Activated CD4-positive, CD25-positive, alpha-beta regulatory T cell treated with anti-CD3 and anti-CD28 coated beads, Interleukin-2, amount 50 U/mL, for 24 hours (primary cell): Measurements from ENCODE around the gene GAK.
"Not testable (repeated sequence)": the region's sequence is repeated elsewhere in the genome, so short reads cannot be mapped to it uniquely, and the experiment has no call there.

Experiments used
- ATAC-seq, 2 donors: fragments of 150-1000 bp; cut with Tn5 transposase; one replicate each; pipeline ENCODE4 v1.10.0; 2021; ENCODE audit warnings: mild to moderate bottlenecking in 1 of 2, moderate library complexity in 1 of 2

GAK gene

DNA sequence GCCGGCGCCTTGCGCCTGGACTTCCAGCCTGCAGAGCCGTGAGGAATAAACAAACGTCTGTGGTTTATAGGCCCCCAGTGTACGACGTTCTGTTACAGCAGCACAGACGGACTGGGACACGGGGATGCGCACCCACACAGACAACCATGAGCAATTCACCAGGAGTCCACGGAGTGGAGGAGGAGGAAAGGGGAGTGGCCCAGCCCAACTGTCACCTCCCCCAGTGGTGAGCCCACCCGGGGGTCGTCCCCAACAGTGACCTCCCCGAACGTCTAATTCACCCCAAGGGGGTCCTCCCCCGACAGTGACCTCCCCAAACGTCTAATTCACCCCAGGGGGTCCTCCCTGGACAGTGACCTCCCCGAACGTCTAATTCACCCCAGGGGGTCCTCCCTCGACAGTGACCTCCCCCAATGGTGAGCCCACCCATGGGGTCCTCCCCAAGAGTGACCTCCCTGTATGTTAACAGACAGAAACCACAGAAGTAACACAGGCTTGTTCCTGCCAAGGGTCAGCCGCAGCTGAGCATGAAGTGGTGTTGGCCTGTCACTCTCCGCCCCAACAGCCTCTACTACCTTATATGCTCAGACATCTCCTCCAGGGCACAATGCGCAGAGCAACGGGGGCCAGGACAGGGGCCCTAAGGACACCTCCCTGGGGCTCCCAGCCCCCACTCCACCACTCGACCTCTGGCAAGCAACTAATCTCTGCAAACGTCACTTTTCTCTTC, 6.2 kb downstream of the GAK start:
- ATAC-seq = no peak

DNA sequence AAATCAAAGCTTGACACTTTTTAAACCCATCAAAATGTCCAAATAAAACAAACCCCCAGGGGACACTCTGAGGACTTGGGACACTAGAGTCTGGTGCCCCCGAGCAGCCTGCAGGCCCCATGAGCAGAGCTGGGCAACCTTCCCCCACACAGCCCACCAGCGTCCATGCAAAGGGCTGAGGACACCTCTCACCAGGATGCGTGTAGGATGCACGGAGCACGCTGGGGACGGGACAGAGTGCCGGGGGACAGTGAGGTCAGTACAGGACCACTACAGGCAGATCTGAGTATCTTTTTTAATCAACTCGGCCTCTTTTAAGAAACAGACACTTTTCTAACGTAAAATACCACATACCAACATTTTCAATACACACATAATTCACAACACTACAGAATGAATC, 6.9 kb downstream of the GAK start:
- no peak for ATAC-seq

DNA sequence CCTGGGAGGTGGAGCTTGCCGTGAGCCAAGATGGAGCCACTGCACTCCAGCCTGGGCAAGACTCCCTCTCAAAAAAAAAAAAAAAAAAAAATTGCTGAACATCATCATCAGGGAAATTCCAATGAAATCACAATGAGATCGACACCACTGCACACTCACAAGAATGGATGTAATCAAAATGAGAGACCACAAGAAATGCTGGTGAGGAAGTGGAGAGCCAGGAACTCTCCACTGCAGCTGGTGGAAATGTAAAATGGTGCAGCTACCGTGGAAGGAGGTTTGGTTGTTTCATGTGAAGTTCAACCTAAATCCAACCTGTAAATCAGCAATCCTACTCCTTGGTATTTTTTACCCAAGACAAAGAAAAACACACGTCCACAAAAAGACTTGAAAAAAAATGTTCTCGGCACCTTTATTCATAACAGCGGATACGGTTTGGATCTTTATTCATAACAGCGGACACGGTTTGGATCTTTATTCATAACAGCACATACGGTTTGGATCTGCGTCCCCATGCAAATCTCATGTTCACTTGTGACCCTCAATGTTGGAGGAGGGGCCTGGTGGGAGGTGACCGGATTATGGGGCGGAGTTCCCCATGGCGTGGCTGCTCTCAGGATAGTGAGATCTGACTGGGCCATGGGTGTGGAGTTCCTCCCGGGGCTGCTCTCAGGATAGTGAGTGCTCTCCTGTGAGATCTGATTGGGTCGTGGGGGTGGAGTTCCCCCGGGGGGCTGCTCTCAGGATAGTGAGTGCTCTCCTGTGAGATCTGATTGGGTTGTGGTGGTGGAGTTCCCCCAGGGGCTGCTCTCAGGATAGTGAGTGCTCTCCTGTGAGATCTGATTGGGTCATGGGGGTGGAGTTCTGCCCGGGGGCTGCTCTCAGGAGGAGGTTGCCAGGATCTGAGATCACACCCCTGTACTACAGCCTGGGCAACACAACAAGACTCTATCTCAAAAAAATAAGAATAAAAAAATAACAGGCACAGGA, 7.7 kb downstream of the GAK start:
- ATAC-seq = peak; percentile 59 to 62

DNA sequence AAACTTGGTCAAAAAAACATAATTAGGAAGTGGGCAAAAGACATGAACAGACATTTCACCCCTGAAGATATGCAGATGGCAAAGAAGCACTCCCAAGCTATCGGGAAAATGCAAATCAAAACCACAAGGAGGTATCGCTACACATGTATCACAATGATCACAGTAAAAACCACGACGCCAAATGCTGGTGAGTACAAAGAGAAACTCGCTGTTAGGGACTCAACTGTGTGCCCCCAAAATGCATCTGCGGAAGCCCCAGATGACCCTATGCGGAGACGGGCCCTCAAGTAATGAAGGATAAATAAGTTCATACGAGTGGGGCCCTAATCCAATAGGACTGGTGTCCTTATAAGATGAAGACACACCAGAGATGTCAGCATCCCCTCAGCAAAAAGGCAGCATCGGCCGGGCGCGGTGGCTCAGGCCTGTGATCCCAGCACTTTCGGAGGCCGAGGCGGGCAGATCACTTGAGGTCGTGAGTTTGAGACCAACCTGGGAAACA, 10.2 kb downstream of the GAK start:
- peak; percentile 47 to 67 for ATAC-seq

DNA sequence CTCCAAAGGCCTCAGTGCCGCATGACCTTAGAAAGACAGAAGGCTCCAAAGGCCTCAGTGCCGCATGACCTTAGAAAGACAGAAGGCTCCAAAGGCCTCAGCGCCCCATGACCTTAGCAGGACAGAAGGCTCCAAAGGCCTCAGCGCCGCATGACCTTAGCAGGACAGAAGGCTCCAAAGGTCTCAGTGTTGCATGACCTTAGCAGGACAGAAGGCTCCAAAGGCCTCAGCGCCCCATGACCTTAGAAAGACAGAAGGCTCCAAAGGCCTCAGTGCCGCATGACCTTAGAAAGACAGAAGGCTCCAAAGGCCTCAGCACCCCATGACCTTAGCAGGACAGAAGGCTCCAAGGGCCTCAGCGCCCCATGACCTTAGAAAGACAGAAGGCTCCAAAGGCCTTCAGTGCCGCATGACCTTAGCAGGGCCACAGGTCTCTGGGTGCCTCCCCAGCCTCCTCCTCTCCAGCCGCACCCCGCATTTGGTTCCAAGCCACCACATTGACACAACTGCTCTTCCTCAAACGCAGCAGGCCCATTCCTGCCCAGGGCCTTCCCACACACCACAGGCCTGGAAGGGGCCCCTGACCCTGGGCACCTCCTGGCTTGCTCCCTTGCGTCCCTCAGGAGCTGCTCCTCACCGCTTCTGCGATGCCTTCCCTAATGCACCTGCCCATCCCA, 13.0 kb downstream of the GAK start:
- not testable (repeated sequence) for ATAC-seq

DNA sequence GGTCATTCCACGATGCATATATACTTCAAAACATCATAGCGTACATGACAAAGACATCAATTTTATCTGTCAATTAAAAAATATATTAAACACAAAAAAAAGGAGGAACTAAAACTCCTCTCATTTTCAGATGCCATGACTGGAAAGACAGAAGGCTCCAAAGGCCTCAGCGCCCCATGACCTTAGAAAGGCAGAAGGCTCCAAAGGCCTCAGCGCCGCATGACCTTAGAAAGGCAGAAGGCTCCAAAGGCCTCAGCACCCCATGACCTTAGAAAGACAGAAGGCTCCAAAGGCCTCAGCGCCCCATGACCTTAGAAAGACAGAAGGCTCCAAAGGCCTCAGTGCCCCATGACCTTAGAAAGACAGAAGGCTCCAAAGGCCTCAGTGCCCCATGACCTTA, 13.5 kb downstream of the GAK start:
- ATAC-seq = not testable (repeated sequence)

DNA sequence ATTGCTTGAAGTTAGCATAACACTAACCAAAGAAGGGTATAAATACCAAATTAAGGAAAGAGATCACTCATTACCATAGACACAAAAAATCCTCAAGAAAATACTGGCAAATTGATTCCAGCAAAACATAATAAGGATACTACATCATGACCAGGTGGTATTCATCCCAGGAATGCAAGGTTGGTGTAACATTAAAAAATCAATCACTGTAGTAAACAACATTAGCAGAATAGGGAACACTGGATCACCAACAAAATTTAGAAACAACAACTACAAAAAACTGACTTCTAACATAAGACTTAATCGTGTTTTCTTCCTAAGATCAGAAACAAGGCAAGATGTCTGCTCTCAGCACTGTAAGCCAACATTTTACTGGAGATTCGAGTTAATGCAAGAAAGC, 14.1 kb downstream of the GAK start:
- no peak for ATAC-seq

DNA sequence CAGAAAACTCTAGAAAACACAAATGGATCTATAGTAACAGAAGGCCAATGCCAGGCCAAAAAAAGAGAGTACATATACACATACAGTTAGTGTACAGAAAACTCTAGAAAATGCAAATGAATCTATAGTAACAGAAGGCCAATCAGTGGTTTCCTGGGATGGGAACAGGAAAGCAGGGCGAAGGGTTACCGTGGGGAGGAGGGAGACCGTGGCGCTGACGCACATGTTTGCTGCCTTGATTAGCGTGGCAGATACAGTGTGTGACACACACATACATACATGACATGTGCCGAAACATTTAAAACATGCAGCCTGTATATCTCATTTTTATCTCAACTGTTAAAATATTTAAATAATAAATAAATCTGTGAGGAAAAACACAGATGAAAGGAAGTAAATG, 14.7 kb downstream of the GAK start:
- no peak for ATAC-seq

DNA sequence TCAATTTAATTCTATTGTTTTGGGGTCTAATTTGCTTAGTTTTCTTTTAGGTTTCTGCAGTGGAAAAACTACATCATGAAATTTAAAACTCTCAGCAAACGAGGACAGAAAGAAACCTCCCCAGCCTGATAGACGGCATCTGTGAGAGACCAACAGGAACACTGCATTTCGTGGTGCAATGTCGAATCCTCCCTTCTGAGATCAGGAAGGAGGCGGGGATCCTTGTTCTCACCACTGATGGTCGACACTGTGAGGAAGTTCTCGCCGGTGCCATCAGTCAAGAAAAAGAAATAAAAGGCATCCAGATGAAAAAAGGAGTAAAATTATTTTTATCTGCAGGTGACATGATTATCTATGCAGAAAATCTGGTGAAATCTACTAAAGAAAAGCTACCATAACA, 16.5 kb downstream of the GAK start:
- no peak for ATAC-seq

DNA sequence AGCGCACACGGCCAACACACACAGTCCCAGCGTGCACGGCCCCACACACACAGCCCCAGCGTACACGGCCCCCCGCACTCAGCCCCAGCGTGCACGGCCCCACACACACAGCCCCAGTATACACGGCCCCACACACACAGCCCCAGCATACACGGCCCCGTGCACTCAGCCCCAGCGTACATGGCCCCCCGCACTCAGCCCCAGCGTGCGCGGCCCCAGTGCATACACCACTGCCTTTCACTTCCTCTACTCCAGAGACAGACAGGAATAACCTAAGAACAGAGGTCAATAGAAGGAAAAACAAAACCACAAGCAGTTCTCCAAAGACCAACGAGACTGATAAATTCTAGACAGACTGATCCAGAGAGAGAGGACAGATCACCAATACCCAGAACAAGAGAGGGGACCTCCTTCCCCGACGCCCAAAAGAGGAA, 17.1 kb downstream of the GAK start:
- no peak for ATAC-seq

DNA sequence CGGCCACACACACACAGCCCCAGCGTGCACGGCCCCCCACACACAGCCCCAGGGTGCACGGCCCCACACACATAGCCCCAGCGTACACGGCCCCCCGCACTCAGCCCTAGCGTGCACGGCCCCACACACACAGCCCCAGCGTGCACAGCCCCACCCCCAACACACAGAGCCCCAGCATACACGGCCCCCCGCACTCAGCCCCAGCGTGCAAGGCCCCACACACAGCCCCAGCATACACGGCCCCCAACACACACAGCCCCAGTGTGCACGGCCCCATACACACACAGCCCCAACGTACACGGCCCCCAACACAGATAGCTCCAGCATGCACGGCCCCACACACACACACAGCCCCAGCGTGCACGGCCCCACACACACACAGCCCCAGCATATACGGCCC, 17.6 kb downstream of the GAK start:
- ATAC-seq = no peak

DNA sequence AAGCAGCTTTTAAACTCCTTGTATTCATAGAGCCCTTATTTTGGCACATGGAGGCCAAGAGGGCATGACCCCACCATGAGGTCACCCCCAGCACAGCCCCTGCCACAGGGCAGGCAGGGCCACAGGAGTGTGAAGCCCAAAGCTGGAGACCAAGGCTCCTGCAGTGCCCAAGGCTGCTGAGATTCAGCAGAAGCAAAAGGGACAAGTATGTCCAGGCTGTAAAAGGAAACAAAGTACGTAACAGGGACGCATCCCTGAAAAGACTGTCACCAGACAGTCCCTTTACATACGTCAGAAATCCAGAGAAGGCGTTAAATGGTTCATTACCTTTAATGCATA, 18.9 kb downstream of the GAK start:
- ATAC-seq = no peak

DNA sequence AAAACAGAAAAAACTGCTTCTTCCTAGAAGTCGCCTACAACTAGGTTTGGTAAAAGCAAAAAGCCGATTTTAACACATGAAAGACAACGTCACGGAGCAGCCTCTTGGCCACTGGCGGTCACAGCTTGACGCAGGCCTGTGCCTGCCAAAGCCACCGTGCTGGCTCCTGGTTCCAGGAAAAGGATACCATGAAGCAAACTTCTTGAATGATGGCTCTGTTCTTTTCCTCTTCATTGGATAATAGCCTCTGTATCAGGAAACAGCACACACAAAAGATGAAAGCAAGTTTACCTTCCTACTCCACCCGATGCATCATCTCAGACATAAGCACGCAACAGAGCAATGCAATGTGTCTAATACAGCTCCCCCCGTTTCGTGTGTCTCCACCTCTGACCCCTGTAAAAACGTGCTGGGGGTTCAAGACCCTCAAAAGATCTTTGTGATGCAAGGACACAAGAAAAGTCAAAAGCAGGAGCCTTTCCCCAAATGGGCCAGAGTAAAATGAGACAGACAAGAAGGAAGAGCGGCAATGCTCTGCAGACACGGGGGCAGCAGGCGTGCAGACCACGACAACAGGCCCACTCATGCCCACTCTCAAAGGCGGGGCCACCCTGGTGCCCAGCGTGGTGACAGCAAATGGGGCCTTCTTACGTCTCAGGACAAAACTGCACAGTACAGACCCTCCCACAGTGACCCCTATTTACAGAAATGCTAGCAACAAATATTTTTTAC, 19.4 kb downstream of the GAK start:
- ATAC-seq = no peak

DNA sequence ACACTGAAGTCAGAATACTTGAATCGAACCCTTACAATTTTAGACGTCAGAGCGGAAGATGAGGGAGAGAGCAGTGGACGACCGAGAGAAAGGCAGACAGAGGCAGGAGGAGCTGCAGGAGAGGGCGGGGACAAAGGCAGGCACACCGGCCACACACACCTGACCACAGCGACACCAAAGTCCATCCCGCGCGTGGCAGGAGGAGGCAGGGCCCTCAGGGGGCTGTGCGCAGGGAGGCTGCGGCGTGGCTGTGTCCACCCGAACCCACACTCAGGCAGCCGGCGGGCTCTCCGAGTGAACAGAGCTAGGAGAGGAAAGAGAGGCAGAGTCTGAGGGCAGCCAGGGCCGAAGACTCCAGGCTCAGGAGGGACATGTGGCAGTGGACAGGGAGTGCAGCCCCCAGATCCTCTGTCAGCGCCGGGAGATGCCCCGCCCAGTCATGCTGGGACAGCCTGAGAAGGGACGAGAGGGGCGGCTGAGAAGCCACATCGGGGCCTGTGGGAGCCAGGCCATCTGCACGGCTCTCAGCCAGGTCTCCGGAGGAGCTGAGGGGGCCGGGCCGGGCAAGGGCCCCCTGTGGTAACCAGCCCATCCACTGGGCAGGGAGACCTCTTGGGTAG, 20.1 kb downstream of the GAK start:
- no peak for ATAC-seq

DNA sequence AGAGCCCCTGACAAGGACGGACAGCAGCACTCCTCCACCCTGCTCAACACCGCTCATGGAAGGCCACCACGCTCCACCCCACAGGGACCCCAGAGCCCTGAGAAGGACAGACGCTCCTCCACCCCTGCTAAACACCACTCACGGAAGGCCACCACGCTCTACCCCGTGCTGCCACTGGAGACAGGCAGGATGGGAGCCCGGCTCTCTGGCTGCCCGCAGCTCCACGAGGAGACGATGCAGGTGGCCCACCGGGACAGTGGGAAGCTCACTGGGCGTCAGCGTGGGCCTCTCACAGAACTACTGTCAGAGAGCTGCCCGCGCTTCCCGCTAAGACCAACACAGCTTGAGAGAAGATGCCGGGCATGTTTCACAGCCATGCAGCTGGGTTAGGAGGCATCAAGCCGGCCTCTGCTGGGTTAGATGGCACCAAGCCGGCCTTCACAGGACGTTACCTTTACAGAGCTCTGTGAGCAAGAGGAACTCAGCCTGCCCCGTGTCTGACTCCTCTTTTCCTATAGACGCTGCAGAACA, 20.8 kb downstream of the GAK start:
- no peak for ATAC-seq

DNA sequence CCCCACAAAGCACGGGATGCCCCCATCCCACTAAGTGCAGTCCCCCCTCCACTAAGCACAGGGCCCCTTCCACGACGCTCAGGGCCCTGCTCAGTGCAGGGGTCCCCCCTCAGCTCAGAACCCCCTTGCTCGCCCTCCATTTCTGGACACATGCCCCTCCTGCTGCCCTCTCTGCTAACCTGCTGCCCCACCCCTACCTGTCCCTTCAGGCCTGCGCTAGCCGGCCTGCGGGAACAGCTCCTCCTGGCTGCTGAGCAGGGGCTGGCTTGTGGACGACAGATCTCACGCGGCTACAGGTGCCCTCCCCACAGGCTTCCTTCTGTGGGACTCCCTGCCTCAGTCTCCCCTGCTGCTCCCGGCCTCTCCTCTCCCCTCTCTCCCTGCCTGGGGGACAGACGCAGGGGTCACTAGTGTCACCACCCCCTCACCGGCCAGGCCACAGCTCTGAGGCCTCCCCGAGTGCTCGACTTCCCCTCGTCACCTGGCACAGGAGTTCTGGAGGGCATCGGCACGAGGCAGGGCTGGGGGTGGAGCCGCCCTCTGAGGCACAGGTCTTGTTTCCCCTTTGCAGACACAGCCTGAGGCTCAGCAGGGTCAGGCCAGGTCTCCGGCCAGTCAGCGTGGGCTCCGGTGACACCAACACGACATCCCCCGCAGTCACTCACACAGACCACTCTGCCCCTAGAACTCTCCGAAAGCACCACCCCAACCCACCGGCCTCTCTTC, 21.6 kb downstream of the GAK start:
- no peak for ATAC-seq

DNA sequence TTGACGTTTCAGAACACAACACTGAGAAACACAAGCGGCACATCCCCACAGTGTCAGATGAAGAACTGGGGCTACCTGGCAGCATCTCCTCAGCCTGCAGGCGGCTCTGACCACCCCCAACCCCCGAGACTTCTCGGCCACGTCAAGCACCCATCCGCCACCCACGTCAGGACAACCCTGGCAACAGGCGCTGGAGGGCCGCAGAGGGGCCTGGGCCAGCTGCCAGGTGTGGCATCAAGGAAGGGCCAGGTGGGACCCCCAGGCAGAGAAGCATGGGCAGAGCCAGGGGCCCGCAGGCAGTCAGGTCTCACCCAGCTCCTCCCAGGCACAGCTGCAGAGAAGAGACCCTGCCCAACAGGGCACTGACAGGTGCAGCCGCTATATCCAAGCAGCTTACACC, 22.3 kb downstream of the GAK start:
- no peak for ATAC-seq

DNA sequence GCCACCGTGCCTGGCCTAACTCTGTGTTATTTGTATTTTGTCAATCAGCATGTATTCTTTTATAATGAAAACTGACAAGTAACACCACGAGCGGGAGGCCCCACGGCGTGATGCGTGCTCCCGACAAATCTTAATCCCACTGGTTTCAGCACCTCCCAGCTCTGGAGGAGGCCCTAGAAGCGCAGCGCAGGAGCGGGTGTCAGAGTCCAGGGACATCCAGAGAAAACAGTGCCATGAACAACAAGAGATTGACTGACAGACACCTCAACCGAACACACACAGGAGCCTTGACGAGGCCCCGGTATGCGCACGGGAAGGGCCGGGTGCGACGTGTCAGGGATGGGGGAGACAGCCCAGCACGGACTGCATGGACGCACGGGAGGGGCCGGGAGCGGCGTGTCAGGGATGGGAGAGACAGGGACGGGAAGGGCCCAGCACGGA, 23.0 kb downstream of the GAK start:
- ATAC-seq = no peak

DNA sequence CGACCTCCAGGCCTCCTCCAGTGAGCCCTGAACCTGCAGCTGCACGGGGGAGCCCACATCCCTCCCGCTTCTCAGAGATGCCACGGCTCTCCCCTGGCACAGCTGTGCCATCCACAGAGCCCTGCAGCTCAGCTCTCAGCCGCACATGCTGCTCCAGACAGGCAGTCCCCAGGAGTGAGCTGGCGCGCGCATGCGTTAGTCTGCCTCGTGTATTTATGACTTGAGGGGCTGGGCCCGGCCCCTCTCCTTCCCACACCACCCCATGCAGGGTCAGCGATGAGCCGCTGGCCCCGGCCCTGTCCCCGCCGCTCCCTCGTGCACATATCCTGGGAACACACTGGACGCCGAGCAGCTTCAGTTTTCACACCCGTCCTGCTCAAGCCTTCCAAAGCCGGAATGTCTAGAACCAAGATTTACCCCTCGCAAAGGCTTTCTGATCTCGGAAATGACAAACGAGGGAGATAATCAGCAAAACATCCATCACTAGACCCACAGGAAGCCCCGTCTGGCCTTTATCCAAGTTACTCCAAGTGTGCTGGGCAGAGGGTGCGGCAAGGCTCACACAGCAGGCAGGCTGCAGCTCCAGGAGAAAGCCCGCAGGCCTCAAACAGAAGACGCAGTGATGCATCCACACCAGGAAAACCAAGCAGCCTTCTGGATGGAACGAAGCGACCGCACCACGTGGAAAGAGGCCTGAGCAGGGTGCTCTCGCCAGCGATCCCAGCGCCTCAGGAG, 24.3 kb downstream of the GAK start:
- no peak for ATAC-seq

DNA sequence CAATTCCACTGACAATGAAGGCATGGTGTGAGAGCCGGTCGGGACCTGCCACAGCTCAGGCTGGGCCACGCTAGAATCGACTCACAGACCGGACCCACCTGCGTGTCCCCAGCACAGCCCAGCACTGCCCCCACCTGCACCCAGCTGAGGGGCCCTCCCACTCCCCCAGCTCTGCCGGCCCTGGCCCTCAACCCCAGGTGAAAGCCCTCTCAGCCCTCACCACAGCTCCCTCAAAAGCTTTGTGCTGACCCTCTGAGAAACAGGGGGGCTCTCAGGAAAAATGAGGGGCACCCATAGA, 25.1 kb downstream of the GAK start:
- ATAC-seq = no peak
